Raji (cell line): ENCODE measurements around the gene THBD.

ENCODE experiments used
- POLR2A ChIP-seq: IDR thresholded peaks from 2 replicates; pipeline ENCODE4 v1.6.1; 2011; ENCODE audit warnings: low read depth, low read length, control low read depth; ENCODE audit not compliant: insufficient read depth

The THBD gene

DNA sequence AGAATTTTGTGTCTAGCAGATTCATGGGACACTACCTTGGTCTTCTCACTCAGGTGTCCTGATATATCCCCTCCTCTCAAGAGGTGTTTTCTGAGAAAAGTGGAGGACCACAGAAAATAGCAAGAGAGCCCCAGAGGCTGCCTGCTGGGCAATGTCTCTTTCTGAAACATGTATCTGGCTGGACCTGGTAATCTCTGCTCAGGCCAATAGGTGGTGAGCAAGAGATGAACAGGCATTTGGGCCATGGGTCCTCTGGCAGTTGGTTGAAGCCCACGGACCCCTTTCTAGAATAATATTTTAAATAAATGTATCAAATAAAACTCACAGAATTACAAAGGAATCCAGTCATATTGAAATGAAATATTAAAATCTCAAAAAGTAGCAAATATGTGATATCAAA is 8.8 kb upstream of the THBD start:
- no peak for TF ChIP-seq POLR2A

DNA sequence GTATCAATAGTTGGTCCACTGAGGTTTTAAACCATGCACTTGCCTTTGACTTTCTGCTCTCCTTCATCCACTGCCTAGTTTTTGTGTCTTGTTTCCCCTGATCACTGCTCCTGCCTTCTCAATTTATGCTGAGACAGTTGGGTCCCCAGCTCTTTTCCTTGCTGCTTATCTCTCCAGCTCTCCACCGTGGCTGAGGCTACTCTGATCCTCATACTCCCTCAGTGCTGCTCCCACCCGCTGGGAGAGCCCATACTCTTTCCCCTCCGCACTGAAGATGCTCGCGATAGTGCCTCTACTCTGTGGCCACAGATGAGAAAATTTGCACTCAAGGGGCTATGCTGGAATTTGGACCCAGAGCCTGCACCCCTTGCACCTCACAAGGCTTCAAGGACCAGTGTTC is 3.4 kb upstream of the THBD start:
- no peak for TF ChIP-seq POLR2A

GRCh38 chr20:23050847-23051627 is 1.6 kb upstream of the THBD start:
- no peak for TF ChIP-seq POLR2A

DNA sequence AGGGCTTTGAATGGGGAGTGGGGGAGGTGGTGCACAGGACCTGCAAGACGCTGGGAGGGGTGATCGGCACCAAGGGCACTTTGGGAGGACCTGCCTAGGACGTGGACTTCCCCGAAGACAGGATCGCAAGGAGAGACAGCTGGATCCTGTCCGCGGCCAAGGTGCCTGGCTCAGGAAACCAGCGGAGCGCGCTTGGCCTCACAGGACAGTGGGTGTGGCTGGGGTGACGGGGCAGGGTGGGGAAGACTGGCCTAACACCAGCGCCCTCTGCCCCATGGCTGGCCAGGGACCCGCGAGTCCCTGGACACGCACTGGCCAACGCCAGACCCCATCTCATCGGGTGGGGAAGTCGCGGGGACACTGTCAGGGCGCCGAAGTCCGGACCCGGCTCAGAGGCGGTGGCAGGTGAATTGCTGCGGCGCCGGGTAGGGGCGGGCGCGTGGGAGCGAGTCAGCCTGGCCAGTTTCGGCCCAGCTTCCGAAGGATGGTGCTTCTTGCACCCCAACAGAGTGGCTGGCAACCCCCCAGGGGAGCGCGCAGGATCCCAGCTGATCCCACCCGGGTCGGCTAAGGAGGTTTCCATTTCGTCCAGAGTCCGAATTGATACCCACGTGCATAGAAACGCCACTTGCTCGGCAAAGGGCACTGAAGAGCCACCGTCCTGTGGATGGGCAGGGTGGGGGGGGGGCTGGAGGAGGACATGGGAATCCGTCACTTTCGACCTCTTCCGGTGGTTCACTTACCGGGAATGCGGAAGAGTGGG is 785 bp upstream of the THBD start:
- no peak for TF ChIP-seq POLR2A

GRCh38 chr20:23048283-23049200 is 930 bp downstream of the THBD start:
- no peak for TF ChIP-seq POLR2A

DNA sequence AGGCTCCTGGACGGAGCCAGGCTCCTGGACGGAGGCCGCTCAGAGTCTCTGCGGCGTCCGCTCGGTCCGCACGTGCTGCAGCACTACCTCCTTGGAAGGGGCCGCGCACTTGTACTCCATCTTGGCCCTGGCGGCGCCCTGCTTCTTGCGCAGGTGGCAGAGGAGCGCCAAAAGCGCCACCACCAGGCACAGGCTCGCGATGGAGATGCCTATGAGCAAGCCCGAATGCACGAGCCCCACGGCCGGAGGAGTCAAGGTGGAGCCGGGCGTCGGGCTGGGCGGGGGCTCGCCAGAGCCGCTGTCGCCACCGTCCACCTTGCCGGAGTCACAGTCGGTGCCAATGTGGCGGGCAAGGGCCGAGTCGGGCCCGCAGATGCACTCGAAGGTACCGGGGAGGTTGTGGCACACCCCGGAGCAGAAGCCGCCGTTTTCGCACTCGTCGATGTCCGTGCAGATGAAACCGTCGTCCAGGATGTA is 1.7 kb downstream of the THBD start:
- no peak for TF ChIP-seq POLR2A

GRCh38 chr20:23047001-23047737 is 2.3 kb downstream of the THBD start:
- TF ChIP-seq POLR2A: no peak

DNA sequence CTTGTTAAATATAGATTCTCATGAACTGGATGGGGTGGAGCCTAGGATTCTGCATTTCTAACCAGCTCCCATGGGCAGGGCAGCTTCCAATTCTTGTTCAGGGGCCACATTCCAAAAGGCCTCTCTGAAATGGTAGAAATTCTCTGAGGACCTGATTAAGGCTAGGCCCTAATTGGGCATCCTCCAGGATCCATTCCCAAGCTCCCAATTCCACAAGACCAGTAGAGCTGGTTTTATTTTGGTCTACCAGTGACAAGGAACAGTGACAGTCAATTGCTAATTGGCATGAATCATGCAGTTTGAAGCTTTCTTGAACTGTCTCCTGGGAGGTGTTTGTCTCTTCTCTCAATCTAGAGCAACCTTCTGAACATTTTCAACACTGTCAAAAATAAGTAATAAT is 3.0 kb downstream of the THBD start:
- TF ChIP-seq POLR2A: no peak

GRCh38 chr20:23043376-23043775 is 6.1 kb downstream of the THBD start:
- TF ChIP-seq POLR2A: no peak

- TF ChIP-seq POLR2A: no peak
These were observed 7.2 kb downstream of the THBD start for GRCh38 chr20:23042270-23042669.

DNA sequence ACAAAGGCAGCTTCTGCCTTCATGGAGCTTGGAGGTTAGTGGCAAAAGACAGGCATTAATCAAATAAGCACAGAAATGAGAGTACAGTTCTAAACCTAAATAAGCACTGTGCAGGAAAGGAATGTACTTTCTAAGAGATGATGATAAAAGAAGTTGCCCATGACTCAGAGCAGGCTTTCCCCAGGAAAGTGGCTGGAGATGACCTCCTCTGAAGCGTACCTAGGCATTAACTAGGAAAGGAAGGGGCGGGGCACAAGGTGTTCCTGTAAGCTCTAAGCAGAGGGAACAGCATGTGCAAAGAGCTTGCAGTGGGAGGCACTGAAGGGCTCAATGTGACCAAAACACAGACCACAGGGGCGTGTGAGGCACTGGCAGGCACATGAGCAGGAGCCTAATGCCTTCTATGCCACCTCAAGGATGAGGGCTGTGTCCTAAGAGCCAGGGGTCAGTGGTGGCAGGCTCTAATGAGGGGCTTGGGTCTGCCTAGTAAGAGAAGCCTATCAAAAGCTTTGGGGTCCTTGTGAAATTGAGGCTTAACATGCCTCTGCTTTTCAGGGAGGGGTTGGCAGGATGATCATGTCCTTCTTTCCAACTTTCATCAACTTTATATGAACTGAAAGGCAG is 9.5 kb downstream of the THBD start:
- no peak for TF ChIP-seq POLR2A

DNA sequence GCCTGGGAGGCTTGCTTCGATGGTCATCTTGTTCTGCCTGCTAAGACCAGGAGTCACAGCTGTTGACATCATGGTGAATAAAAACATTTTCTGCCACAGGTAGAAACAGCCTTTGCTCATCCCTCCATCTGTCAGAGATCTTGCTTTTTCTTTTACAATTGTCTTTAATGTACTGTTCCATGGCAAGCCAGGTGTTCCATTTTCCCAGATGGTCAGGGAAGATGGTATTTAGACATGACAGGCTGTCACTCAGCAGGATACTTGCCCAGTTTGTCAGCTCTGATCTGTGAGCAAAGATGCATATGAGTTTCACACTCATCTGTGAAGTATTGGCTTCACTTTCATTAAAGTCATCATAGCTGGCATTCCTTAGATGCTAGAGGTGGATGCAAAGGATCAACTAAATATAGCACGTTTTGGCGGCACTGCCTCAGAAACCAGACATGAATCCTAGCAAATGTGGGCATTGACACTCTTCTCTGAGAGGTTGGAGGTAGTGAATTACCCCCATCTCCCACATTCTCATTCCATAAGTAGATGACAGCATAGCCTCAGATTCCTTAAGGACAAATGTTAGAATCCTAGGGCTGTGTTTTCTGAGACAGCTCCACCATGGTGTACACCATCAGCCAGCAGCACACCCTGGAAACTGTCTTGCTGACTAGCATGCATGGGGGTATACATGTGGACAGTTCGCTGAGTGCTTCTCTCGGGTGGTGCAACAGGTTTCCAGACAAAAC is 10.2 kb downstream of the THBD start:
- TF ChIP-seq POLR2A: no peak

DNA sequence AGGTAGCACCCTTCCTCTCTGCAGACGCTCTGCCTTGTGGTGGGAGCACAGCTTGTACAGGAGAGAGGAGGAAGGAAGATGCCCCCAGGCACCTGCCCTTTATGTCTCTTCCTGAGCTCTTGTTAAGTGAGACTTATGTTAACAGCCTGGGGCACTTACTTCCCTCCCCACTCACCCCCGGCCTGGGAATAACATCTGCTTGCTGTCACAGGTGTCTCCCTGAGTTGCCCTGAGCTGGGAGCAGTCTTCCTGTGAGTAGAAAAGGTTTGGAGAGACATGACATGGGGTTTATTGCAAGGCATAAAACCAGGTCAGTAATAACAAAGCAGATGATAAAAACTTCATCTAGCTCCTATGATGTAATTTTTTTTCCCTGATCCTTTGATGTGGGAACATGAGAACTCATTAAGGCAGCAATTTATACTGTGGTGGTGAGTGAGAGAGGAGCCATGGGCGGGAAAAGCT is 12.4 kb downstream of the THBD start:
- TF ChIP-seq POLR2A: no peak
